ENCODE measurements around the gene NSD1. TPM values are rescaled to one million over a fixed set of nuclear protein-coding genes. Genes with fewer than 3 reads are reported as not detected.
"Not testable (repeated sequence)": the region's sequence is repeated elsewhere in the genome, so short reads cannot be mapped to it uniquely, and the experiment has no call there.

NSD1 gene
- total RNA-seq, 1 experiment from 2014 or later, result 49.1 TPM

DNA sequence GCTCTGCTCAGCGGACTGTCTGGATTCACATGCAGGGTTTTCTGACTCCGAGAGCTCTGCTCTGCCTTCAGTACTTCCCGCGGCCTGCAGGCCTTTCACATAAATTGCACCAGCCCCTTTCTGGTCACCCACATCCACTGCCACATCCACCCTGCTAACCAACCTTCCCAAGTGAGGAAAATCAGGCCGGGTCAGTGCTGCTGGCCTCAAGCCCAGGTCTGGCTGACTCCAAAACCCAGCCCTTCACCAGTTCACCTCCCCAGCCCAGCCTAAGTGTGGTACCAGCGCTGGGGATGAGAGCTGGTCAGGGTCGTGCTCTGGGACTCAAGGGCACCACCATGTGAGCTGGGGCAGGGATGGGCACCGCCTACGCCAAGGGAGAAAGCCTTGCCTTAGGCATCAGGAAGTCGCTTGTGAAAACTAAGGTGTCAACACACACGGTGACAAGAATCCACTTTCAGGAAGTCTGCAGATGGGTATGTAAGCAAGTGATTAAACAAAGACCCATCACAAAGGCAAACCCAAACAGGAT lies 205.6 kb downstream of the NSD1 start:
- DNase-seq (ENCODE audit: extremely low read depth, low read depth), result no peak

DNA sequence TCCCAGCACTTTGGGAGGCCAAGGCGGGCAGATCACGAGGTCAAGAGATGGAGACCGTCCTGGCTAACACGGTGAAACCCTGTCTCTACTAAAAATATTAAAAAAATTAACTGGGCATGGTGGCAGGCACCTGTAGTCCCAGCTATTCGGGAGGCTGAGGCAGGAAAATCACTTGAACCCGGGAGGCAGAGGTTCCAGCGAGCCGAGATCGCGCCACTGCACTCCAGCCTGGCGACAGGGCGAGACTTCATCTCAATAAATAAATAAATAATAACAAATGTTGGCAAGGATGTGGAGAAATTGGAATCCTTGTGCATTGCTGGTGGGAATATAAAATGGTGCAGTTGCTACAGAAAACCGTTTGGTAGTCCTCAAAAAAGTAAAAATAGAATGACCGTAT lies 209.4 kb downstream of the NSD1 start:
- not testable (repeated sequence) for DNase-seq (ENCODE audit: extremely low read depth, low read depth)

DNA sequence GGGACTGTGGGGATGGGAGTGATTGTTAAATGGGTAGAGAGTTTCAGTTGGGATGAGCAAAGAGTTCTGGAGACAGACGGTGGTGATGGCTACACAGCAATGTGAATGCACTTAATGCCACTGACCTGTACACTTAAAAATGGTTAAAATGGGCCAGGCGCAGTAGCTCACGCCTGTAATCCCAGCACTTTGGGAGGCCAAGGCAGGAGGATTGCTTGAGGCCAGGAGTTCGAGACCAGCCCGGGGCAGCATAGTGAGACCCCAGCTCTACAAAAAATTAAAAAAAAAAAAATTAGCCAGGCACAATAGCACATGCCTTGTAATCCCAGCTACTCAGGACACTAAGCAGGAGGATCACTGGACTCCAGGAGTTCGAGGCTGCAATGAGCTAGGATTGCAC lies 210.2 kb downstream of the NSD1 start:
- DNase-seq (ENCODE audit: extremely low read depth, low read depth), result no peak

DNA sequence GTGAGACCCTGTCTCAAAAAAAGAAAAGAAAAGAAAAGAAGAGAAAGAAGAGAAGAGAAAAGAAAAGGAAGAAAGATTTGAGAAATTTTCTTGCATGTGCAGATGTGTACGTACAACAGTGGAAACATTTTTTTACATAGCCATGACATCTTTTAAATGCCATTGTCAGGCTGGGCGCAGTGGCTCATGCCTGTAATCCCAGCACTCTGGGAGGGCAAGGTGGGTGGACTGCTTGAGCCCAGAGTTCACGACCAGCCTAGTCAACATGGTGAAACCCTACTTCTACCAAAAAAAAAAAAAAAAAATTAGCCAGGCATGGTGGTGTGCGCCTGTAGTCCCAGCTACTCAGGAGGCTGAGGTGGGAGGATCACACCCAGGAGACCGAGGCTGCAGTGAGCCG lies 211.3 kb downstream of the NSD1 start:
- DNase-seq (ENCODE audit: extremely low read depth, low read depth), result no peak

DNA sequence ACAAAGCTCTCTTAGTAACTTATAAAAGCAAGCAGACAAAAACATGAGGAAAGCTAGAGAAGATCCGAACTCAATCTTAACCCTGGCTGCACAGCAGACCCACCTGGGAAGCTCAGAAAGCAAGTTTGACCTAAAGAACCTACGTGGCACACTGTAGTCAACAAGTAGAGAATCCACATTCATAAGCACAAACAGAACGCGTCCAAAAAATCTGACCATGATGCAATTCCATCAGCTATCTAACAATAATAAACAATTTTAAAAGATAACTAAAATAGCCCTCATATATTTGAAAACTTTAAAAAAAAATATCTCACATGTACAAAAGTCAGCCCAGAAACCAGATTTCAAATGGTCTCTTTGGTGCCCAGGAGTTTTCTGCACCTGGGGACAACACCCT lies 213.2 kb downstream of the NSD1 start:
- no peak for DNase-seq (ENCODE audit: extremely low read depth, low read depth)

DNA sequence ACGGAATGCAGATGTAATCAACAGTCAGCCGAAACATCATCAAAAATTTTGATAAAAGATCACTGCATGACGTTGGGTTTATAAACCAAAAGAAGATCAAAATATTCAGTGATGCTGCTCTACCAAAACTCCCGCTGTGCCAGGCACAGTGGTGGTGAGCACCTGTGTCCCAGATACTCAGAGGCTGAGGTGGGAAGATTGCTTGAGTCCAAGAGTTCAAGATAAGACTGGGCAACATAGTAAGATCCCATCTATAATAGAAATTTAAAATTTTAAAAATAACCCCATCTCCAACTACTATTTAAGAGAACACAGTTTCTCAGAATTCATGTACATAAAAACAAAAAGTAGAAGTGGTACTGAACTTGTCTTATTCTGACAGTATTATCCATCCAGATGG lies 214.1 kb downstream of the NSD1 start:
- no peak for DNase-seq (ENCODE audit: extremely low read depth, low read depth)

DNA sequence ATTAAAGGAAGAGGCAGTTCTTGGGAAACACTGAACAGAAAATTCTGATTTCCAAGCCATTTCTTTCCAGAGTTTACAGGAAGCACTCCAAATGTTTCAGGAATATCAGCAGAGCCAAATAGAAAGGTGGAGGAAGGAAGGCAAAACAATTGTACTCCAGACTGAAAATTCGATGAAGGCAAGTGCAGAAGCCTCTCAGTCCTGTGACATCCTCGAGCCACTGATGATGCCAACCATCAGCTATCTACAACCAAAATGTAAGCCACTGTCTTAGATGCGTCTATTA lies 215.7 kb downstream of the NSD1 start:
- DNase-seq (ENCODE audit: extremely low read depth, low read depth), result no peak

DNA sequence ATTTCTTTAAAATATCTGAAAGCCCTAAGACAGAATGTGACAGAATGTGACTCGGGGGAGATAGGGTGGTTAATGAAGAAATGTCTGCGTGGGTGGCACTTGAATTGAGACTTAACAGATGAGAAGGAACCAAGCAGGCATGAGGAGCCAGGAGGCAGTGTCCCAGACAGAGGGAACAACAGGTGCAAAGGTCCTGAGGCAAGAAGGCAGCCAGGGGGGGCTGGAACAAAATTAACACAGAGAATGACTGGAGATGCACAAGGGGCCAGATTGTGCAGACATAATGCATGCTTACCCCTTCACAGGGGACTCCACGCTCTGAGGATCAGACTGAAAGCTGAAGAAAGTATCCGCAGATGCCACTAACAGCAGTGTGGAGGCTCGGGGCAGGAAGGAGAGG lies 216.2 kb downstream of the NSD1 start:
- DNase-seq (ENCODE audit: extremely low read depth, low read depth), result no peak

Other genes starting within 250 kb of the NSD1 start
- not detected in 2 replicates for gene HK3, start 234.4 kb upstream of the NSD1 start, total RNA-seq (2014; rRNA removed; shearing (Covaris generic))
- gene UIMC1, start 127.0 kb upstream of the NSD1 start, total RNA-seq (2014; rRNA removed; shearing (Covaris generic)), result 33.6 and 34.6 TPM in 2 replicates
- 9.6 and 13.3 TPM in 2 replicates for gene ZNF346, start 111.1 kb upstream of the NSD1 start, total RNA-seq (2014; rRNA removed; shearing (Covaris generic))
- gene FGFR4, start 46.9 kb upstream of the NSD1 start, total RNA-seq (2014; rRNA removed; shearing (Covaris generic)), result 2.1 and 2.4 TPM in 2 replicates
- 29.1 and 29.7 TPM in 2 replicates for gene RAB24, start 169.9 kb downstream of the NSD1 start, total RNA-seq (2014; rRNA removed; shearing (Covaris generic))
- 192 and 236 TPM in 2 replicates for gene PRELID1, start 170.0 kb downstream of the NSD1 start, total RNA-seq (2014; rRNA removed; shearing (Covaris generic))
- 15.3 and 15.8 TPM in 2 replicates for gene MXD3, start 178.1 kb downstream of the NSD1 start, total RNA-seq (2014; rRNA removed; shearing (Covaris generic))
- 274 and 278 TPM in 2 replicates for gene LMAN2, start 217.9 kb downstream of the NSD1 start, total RNA-seq (2014; rRNA removed; shearing (Covaris generic))
- 16.0 and 21.4 TPM in 2 replicates for gene RGS14, start 224.2 kb downstream of the NSD1 start, total RNA-seq (2014; rRNA removed; shearing (Covaris generic))